GM06990 (cell line): Measurements from ENCODE around the gene NKAIN4.

Experiments used
- DNase-seq: peaks from one replicate; pipeline ENCODE4 v3.0.0-alpha.2; 2011; ENCODE audit not compliant: insufficient read length; ENCODE audit errors: extremely low read depth
- H3K27me3 ChIP-seq: replicated peaks from 2 replicates; pipeline ENCODE4 v1.6.0; 2011; ENCODE audit warnings: low read length; ENCODE audit not compliant: control insufficient read depth, insufficient read depth
- H3K36me3 ChIP-seq: 2 replicates; pipeline ENCODE4 v1.5.1; 2011; ENCODE audit warnings: low read length; ENCODE audit not compliant: control insufficient read depth, insufficient read depth
- H3K4me3 ChIP-seq: replicated peaks from 2 replicates; pipeline ENCODE4 v1.5.1; 2011; ENCODE audit warnings: low read depth, mild to moderate bottlenecking, control low read depth, low read length
- TF ChIP-seq, protein P1 (sequence below): IDR thresholded peaks from 2 replicates; pipeline ENCODE4 v1.5.1; 2011; ENCODE audit warnings: low read length, control low read depth, mild to moderate bottlenecking, inconsistent platforms; ENCODE audit not compliant: insufficient read depth, poor library complexity, severe bottlenecking

Gene NKAIN4

DNA sequence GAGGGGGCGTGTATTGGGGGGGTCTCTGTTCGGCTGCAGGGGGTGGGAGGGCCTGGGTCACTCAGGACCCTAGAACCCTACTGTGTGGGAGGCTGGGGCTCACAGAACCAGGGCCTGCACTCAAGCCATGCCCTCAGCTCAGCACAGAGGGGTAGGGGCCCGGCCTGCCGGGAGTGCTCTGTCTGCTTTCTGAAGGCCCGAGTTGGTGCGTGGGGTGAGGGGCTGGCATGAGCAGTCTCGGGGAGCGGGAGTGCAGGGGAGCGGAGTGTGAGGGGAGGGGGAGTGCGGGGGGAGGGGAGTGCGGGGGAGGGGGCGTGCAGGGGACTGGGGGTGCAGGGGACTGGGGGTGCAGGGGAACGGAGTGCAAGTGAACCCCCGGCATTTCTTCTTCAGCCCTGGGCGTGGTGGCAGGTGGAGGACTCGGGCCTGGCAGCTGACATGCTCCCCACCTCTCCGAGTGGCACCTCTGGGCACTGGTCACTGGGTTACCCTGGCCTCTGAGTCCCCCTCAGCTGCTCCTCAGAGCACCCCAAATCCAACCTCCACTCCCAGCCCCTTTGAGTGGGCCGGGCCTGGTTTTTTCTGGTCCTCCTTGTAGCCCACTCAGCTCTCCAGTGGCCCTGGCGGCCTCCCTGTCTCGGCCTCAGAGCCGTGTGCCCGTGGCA lies 39.7 kb upstream of the NKAIN4 start:
- peaks cover 1% of the 10 kb centered on the region for H3K36me3 ChIP-seq
- no peaks in the 10 kb centered on the region for H3K27me3 ChIP-seq
- DNase-seq: no peak
- no peak overlapping the region for H3K4me3 ChIP-seq
- TF ChIP-seq, protein P1, sequence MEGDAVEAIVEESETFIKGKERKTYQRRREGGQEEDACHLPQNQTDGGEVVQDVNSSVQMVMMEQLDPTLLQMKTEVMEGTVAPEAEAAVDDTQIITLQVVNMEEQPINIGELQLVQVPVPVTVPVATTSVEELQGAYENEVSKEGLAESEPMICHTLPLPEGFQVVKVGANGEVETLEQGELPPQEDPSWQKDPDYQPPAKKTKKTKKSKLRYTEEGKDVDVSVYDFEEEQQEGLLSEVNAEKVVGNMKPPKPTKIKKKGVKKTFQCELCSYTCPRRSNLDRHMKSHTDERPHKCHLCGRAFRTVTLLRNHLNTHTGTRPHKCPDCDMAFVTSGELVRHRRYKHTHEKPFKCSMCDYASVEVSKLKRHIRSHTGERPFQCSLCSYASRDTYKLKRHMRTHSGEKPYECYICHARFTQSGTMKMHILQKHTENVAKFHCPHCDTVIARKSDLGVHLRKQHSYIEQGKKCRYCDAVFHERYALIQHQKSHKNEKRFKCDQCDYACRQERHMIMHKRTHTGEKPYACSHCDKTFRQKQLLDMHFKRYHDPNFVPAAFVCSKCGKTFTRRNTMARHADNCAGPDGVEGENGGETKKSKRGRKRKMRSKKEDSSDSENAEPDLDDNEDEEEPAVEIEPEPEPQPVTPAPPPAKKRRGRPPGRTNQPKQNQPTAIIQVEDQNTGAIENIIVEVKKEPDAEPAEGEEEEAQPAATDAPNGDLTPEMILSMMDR: no peak

DNA sequence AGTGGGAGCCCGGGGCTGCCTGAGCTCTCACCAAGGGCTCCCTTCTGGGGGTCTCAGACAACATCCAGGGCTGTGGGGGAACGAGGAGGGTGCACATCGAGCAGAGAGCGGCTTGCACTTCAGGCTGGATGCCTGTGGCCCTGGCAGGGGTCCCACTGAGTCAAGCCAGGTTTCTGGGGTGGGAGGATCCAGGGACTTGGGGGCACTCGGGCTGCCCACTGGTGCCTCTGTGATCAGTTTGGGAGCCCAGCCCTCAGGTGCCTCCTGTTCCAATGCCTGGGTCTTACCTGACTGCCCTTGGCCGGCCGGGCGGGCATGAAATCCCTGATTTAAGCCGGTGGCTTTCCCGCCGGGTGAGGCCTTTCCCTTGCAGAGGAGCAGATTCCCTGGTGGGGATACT lies 39.2 kb upstream of the NKAIN4 start:
- no peak for DNase-seq
- Histone ChIP-seq H3K36me3 (peaks cover 5% of the 10 kb centered on the region), H3K4me3 (no peak overlapping the region), H3K27me3 (no peaks in the 10 kb centered on the region)
- TF ChIP-seq, protein P1: no peak

DNA sequence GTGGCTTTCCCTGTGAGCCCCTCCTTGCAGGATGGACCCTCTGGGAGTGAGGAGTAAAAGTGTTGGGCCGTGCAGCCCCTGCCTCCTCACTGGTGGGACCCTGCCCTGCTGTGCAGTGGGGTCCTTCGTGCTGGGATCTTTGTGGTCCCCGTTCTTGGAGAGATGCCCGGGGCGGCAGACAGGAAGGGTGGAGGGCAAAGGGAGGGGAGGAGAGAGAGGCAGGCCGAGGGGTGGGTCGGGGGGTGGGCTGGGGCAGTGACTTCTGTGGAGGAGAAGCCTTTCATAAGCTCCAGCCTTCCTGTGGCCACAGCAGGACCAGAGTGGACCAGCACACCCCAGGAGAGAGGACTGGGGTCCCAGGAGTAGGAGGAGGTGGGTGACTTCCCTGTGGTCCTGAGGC lies 38.6 kb upstream of the NKAIN4 start, which contains the start of gene COL20A1:
TSS of gene COL20A1 (plus strand) at position 283 of the 400 bp plus-strand sequence. CDS start 1,922 bp downstream, outside the sequence.
- H3K36me3 ChIP-seq: peaks cover 8% of the 10 kb centered on the region
- no peak within 1 kb of the TSS for H3K4me3 ChIP-seq
- TF ChIP-seq, protein P1: no peak
- no peaks in the 10 kb centered on the region for H3K27me3 ChIP-seq
- no peak for DNase-seq

DNA sequence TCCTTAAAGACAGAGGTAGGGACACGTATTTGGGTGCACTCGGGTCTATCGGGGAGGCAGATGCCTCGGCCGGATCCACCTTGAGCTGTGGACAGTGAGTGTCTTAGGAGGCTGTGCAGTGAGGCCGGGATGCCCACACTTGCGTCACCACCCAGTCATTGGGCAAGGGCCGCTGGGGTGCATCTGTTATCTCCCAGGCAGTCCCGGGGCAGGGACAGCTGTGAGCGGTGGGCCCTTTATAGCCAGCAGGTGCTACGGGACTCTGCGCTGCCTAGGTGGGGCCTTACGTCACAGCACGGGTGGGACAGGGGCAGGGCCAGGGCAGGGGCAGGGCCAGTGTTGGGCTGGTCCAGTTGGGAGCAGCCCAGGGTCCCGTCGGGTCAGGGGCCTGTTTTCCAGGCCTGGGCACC lies 38.0 kb upstream of the NKAIN4 start:
- no peaks in the 10 kb centered on the region for H3K27me3 ChIP-seq
- H3K36me3 ChIP-seq: peaks cover 8% of the 10 kb centered on the region
- no peak for DNase-seq
- no peak overlapping the region for H3K4me3 ChIP-seq
- TF ChIP-seq, protein P1: no peak

DNA sequence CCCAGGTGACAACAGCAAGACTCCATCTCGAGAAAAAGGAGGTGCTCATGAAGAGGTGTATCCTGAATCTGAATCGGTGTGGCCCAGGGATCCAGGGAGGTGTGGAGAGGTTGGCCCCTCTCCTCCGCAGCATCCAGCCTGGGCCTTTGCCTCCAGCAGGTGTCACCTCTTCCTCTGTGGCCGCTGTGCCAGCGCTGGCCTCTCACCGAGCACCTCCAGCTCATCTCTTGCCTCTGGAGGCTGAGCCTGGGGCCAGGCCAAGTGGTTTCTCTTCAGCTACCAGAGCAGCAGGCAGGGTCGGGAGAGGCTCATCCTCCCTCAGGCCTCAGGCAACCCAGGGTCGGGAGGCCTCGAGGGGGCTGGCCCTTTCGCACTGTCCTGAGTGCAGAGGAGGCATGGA lies 37.5 kb upstream of the NKAIN4 start:
- Histone ChIP-seq H3K4me3 (no peak overlapping the region), H3K27me3 (no peaks in the 10 kb centered on the region), H3K36me3 (peaks cover 8% of the 10 kb centered on the region)
- TF ChIP-seq, protein P1: no peak
- DNase-seq: no peak
